Endothelial cell of umbilical vein (primary cell): ENCODE data around the gene CTPS1. TPM values are rescaled to one million over a fixed set of nuclear protein-coding genes. Genes with fewer than 3 reads are reported as not detected.
A peak's percentile ranks its signal among the peaks of the same experiment; 100 is the strongest.

Source experiments
- BruUV-seq: library from RNA; stranded (reverse); fragments of 400-500 nt; replicated peaks from 2 replicates; lab custom pipeline; 2021; lab: Mats Ljungman, UMichigan
- CTCF ChIA-PET: fragments of 300-600, 350-600 bp; sonication (Branson Sonifier 250); formaldehyde crosslinking; loops from one replicate; lab custom pipeline; 2021; ENCODE audit warnings: antibody characterized with exemption, inconsistent platforms; lab: Charles Lee
- POLR2A ChIA-PET: fragments of 300-600, 350-600 bp; sonication (Branson Sonifier 250); formaldehyde crosslinking; loops from one replicate; lab custom pipeline; 2021; ENCODE audit warnings: antibody characterized with exemption, inconsistent platforms; lab: Charles Lee
- DNase-seq: peaks from one replicate; pipeline ENCODE4 v3.0.0-alpha.2; 2011; ENCODE audit warnings: low read depth, low spot score
- FAIRE-seq: peaks from 2 replicates; lab custom pipeline; 2011; peaks lifted over from hg19 to GRCh38; lab: Jason Lieb, UNC
- H2AFZ ChIP-seq: 2 replicates; pipeline ENCODE4 v1.6.0; 2012; ENCODE audit warnings: low read depth, low read length, control low read depth, inconsistent platforms
- H3K27ac ChIP-seq: 2 replicates; pipeline ENCODE4 v1.5.1; 2011; ENCODE audit warnings: low read depth, mild to moderate bottlenecking, control low read depth, low read length, moderate library complexity; ENCODE audit not compliant: insufficient read depth
- H3K27me3 ChIP-seq, 2 experiments: 2 replicates each; pipeline versions ENCODE4 v1.6.0 to v1.6.1; 2011; ENCODE audit warnings: low read length in 2 of 2, mixed read lengths in 1 of 2; ENCODE audit not compliant: control insufficient read depth in 2 of 2, insufficient read depth in 2 of 2
- H3K36me3 ChIP-seq, 2 experiments: 2 replicates in 1 of 2; 3 replicates in 1 of 2; pipeline ENCODE4 v1.5.1; 2011; ENCODE audit warnings: low read length in 2 of 2, mild to moderate bottlenecking in 1 of 2, moderate library complexity in 1 of 2; ENCODE audit not compliant: control insufficient read depth in 2 of 2, insufficient read depth in 2 of 2; ENCODE audit errors: extremely low read depth in 1 of 2
- H3K4me1 ChIP-seq: 3 replicates; pipeline ENCODE4 v1.5.1; 2011; ENCODE audit warnings: mild to moderate bottlenecking, low read length; ENCODE audit not compliant: control insufficient read depth, insufficient read depth; ENCODE audit errors: extremely low read depth
- H3K4me2 ChIP-seq: 2 replicates; pipeline ENCODE4 v1.6.1; 2011; ENCODE audit warnings: low read length, control low read depth, mixed read lengths; ENCODE audit not compliant: insufficient read depth
- H3K4me3 ChIP-seq, 3 experiments: fragments of 200-600 bp in 1 of 3; sonication (generic), shearing (Covaris generic) in 1 of 3; replicated peaks in 1 of 3; 2 replicates each; pipeline ENCODE4 v1.5.1; 2011 to 2016; ENCODE audit warnings: control low read depth in 3 of 3, low read length in 3 of 3, mild to moderate bottlenecking in 2 of 3, inconsistent platforms in 1 of 3, low read depth in 1 of 3, moderate library complexity in 1 of 3; ENCODE audit not compliant: insufficient read depth in 1 of 3
- H3K79me2 ChIP-seq: 2 replicates; pipeline ENCODE4 v1.6.0; 2012; ENCODE audit warnings: low read length, inconsistent platforms; ENCODE audit not compliant: control insufficient read depth, insufficient read depth
- H3K9ac ChIP-seq: replicated peaks from 2 replicates; pipeline ENCODE3; 2011; ENCODE audit warnings: low read length, control low read depth; ENCODE audit not compliant: insufficient read depth; ENCODE audit errors: extremely low read depth
- H3K9me1 ChIP-seq: replicated peaks from 3 replicates; pipeline ENCODE4 v1.6.0; 2011; ENCODE audit warnings: mild to moderate bottlenecking, low read length; ENCODE audit not compliant: control insufficient read depth, insufficient read depth; ENCODE audit errors: extremely low read depth
- H3K9me3 ChIP-seq: replicated peaks from 2 replicates; pipeline ENCODE4 v1.5.1; 2012; ENCODE audit warnings: low read length, inconsistent platforms; ENCODE audit not compliant: control insufficient read depth, insufficient read depth
- H4K20me1 ChIP-seq: replicated peaks from 2 replicates; pipeline ENCODE3; 2011; ENCODE audit warnings: mild to moderate bottlenecking, low read length; ENCODE audit not compliant: control insufficient read depth, insufficient read depth; ENCODE audit errors: extremely low read depth
- CTCF ChIP-seq, 2 donors: IDR thresholded peaks; 1 replicate in 1 of 2; 2 replicates in 1 of 2; pipeline ENCODE4 v1.5.1; 2011; ENCODE audit warnings: low read length in 2 of 2, mild to moderate bottlenecking in 2 of 2, moderate library complexity in 2 of 2, control low read depth in 1 of 2, inconsistent platforms in 1 of 2, low read depth in 1 of 2; ENCODE audit not compliant: insufficient read depth in 1 of 2; ENCODE audit errors: extremely low read depth in 1 of 2
- EZH2 ChIP-seq: IDR thresholded peaks from 2 replicates; pipeline ENCODE4 v1.6.1; 2012; ENCODE audit warnings: borderline replicate concordance, low read depth, mild to moderate bottlenecking, moderate library complexity, low read length, inconsistent platforms; ENCODE audit not compliant: severe bottlenecking
- FOS ChIP-seq: IDR thresholded peaks from 2 replicates; pipeline ENCODE4 v1.6.1; 2011; ENCODE audit warnings: mild to moderate bottlenecking, low read length, moderate library complexity, borderline replicate concordance; ENCODE audit not compliant: insufficient read depth
- GATA2 ChIP-seq: IDR thresholded peaks from 2 replicates; pipeline ENCODE4 v1.7.0; 2011; ENCODE audit warnings: low read depth, mild to moderate bottlenecking, moderate library complexity, mixed read lengths, low read length; ENCODE audit not compliant: insufficient read length, insufficient read depth
- JUN ChIP-seq: IDR thresholded peaks from 2 replicates; pipeline ENCODE4 v1.6.1; 2011; ENCODE audit warnings: borderline replicate concordance, low read depth; ENCODE audit not compliant: insufficient read length, insufficient read depth
- MAX ChIP-seq: IDR thresholded peaks from 2 replicates; pipeline ENCODE4 v1.6.1; 2011; ENCODE audit not compliant: insufficient read depth, insufficient read length
- MYC ChIP-seq: IDR thresholded peaks from one replicate; pipeline ENCODE4 v1.6.1; 2011; ENCODE audit warnings: mild to moderate bottlenecking, low read depth, low read length
- POLR2A ChIP-seq: IDR thresholded peaks from 2 replicates; pipeline ENCODE4 v1.6.1; 2012; ENCODE audit warnings: low read depth, mild to moderate bottlenecking, control low read depth, low read length
- POLR2AphosphoS5 ChIP-seq: IDR thresholded peaks from 2 replicates; pipeline ENCODE4 v1.6.1; 2012; ENCODE audit warnings: low read depth, mild to moderate bottlenecking, control low read depth, low read length, moderate library complexity; ENCODE audit not compliant: insufficient read depth
- dilution Hi-C: fragments of 300-500 bp; cut with MboI; formaldehyde crosslinking; loops from one replicate; pipeline ENCODE4 v1.15.0; 2019; ENCODE audit warnings: low sequenced_read_pairs; ENCODE audit not compliant: extremely low pct_ligation_motif_present
- intact Hi-C: fragments of 100-400 bp; cut with micrococcal nuclease; formaldehyde crosslinking; loops from one replicate; pipeline ENCODE4 v1.10.0; 2022
- polyA plus RNA-seq, 4 experiments: library from polyadenylated mRNA; depleted of rRNA in 3 of 4; stranded (reverse) in 3 of 4; unstranded in 1 of 4; fragments of >200 nt; gene quantifications; 2 replicates each; pipeline versions ENCODE4 v1.2.1 to v1.2.3, GENCODE V29; 2011 to 2012; ENCODE audit warnings: missing spikeins in 1 of 4
- total RNA-seq: library from RNA; stranded (reverse); gene quantifications from 2 replicates; pipeline ENCODE4 v1.2.3, GENCODE V29; 2021

Gene CTPS1
- total and polyA plus RNA-seq, 2 donors (not counting 3 experiments of a cell fraction or from before 2014, with no cell fraction given) = 24.9 to 65.8 TPM

GRCh38 chr1:41023279-41023990, 43.9 kb downstream of the CTPS1 start:
- TF ChIP-seq JUN (no peak), MYC (no peak), GATA2 (no peak), MAX (no peak), POLR2A (no peak), POLR2AphosphoS5 (peak; percentile 17), FOS (no peak), CTCF (IDR thresholded peaks at IDR 0.05; ENCODE audit: extremely low read depth in 1 of 2, insufficient read depth in 1 of 2, low read depth in 1 of 2, low read length in 2 of 2) (peak; percentile 31 to 59), EZH2 (no peak)

More at GRCh38 chr1:41023279-41023990, 43.9 kb downstream of the CTPS1 start:
- H3K4me1 ChIP-seq = peaks cover 27% of the 10 kb centered on the region
- no peaks in the 10 kb centered on the region for H3K9me3 ChIP-seq
- FAIRE-seq = peak; percentile 73
- no peaks in the 10 kb centered on the region for H3K79me2 ChIP-seq
- H3K9ac ChIP-seq = no peak overlapping the region
- H3K36me3 ChIP-seq = peaks cover 0 to 12% of the 10 kb centered on the region in 2 experiments
- no peaks in the 10 kb centered on the region for H3K9me1 ChIP-seq
- intact Hi-C loops = loop anchor here (1.0 to 5.0 kb wide), 3 partner anchors 100 to 409 kb away; no protein-coding TSS in a partner anchor
- no peak overlapping the region for H2AFZ ChIP-seq
- no peaks in the 10 kb centered on the region for H4K20me1 ChIP-seq
- BruUV-seq = no TSS peak
- no peak overlapping the region for H3K4me3 ChIP-seq
- ChIA-PET POLR2A (no interaction called here), CTCF (interaction anchor here (0.8 to 5.0 kb wide), 18 partner anchors 10 to 261 kb away, joined by 3 to 36 read pairs (median 4); partner anchors contain the start of gene CTPS1)
- no peak for DNase-seq
- H3K4me2 ChIP-seq = no peak overlapping the region
- no peak overlapping the region for H3K27ac ChIP-seq
- no peaks in the 10 kb centered on the region for H3K27me3 ChIP-seq
- dilution Hi-C loops = no loop called here
